CD4-positive, alpha-beta T cell (primary cell): Measurements from ENCODE around the gene PPP2R2C. TPM values are rescaled to one million over a fixed set of nuclear protein-coding genes. Genes with fewer than 3 reads are reported as not detected.

ENCODE experiments used
- ATAC-seq: fragments of 200-7000 bp; cut with Tn5 transposase; one replicate; pipeline ENCODE4 v1.10.0; 2022; ENCODE audit warnings: mild to moderate bottlenecking; ENCODE audit not compliant: poor library complexity
- CTCF ChIA-PET: fragments of 350-600 bp; sonication (Branson Sonifier 250); formaldehyde crosslinking; loops from one replicate; lab custom pipeline; 2021; ENCODE audit warnings: antibody characterized with exemption, inconsistent platforms; lab: Charles Lee
- POLR2A ChIA-PET: fragments of 350-600 bp; sonication (Branson Sonifier 250); formaldehyde crosslinking; loops from one replicate; lab custom pipeline; 2021; ENCODE audit warnings: antibody characterized with exemption, inconsistent platforms; lab: Charles Lee
- DNase-seq, 14 experiments: peaks; one replicate each; pipeline ENCODE4 v3.0.0-alpha.2; 2013 to 2020; ENCODE audit warnings: mixed read lengths in 2 of 14
- H3K27ac ChIP-seq, 2 donors: one replicate each; pipeline versions ENCODE4 v1.5.1 to v1.7.0; 2013; ENCODE audit warnings: low read length in 2 of 2, low read depth in 1 of 2, mild to moderate bottlenecking in 1 of 2
- H3K27me3 ChIP-seq, 2 experiments: 1 replicate in 1 of 2; 2 replicates in 1 of 2; pipeline versions ENCODE4 v1.6.1 to v1.7.0; 2013; ENCODE audit warnings: low read length in 2 of 2, control low read depth in 1 of 2, mild to moderate bottlenecking in 1 of 2, moderate library complexity in 1 of 2; ENCODE audit not compliant: insufficient read depth in 2 of 2, control insufficient read depth in 1 of 2
- H3K36me3 ChIP-seq: one replicate; pipeline ENCODE4 v1.6.1; 2013; ENCODE audit warnings: low read length, control low read depth; ENCODE audit not compliant: insufficient read depth
- H3K4me1 ChIP-seq: one replicate; pipeline ENCODE4 v1.6.1; 2013; ENCODE audit warnings: low read length, control low read depth; ENCODE audit not compliant: insufficient read depth
- H3K4me3 ChIP-seq: one replicate; pipeline ENCODE4 v1.5.1; 2013; ENCODE audit warnings: mild to moderate bottlenecking, low read length, moderate library complexity
- H3K9me3 ChIP-seq, 2 experiments: 1 replicate in 1 of 2; 2 replicates in 1 of 2; pipeline versions ENCODE4 v1.6.1 to v1.7.0; 2013; ENCODE audit warnings: low read length in 2 of 2, mild to moderate bottlenecking in 2 of 2, control low read depth in 1 of 2, moderate library complexity in 1 of 2; ENCODE audit not compliant: control insufficient read depth in 1 of 2, insufficient read depth in 1 of 2
- H3K27ac Mint-ChIP-seq: one replicate; pipeline ENCODE4 v1.8.0; 2020; ENCODE audit warnings: mixed read lengths
- H3K27me3 Mint-ChIP-seq: one replicate; pipeline ENCODE4 v1.8.0; 2021; ENCODE audit warnings: mixed read lengths
- H3K36me3 Mint-ChIP-seq: one replicate; pipeline ENCODE4 v1.8.0; 2021; ENCODE audit warnings: low read depth, mixed read lengths
- H3K4me1 Mint-ChIP-seq: one replicate; pipeline ENCODE4 v1.8.0; 2021; ENCODE audit warnings: low read depth, mixed read lengths
- H3K4me3 Mint-ChIP-seq: one replicate; pipeline ENCODE4 v1.8.0; 2020; ENCODE audit warnings: mild to moderate bottlenecking, mixed read lengths
- H3K9me3 Mint-ChIP-seq: one replicate; pipeline ENCODE4 v1.8.0; 2020; ENCODE audit warnings: mixed read lengths
- CTCF ChIP-seq: fragments of 200-600 bp; IDR thresholded peaks from one replicate; pipeline ENCODE4 v1.8.0; 2022; ENCODE audit warnings: antibody characterized with exemption, mild to moderate bottlenecking
- intact Hi-C, 2 experiments: fragments of 100-400 bp; cut with DNase I in 1 of 2; cut with micrococcal nuclease in 1 of 2; formaldehyde crosslinking; loops; one replicate each; pipeline versions ENCODE4 v1.15.1 to v1.9.0; 2023 to 2025; cut with DNase I, micrococcal nuclease
- total RNA-seq, 174 experiments: library from RNA in 2 of 174; stranded (reverse) in 2 of 174; gene quantifications; one replicate each; pipeline ENCODE4 v1.2.3 and lab custom pipeline; 2021 to 2026

PPP2R2C gene
- total RNA-seq, 2 experiments from 2014 or later: not detected

- intact Hi-C loops: no loop called here
- peaks cover 54% of the 10 kb centered on the region for H3K27me3 Mint-ChIP-seq
Measured at GRCh38 chr4:6499238-6499600, 26.8 kb upstream of the PPP2R2C start.

GRCh38 chr4:6498511-6499237 lies 26.3 kb upstream of the PPP2R2C start:
- H3K9me3 ChIP-seq: peaks cover 9 to 19% of the 10 kb centered on the region in 2 experiments
- CTCF ChIA-PET: no interaction called here
- no peaks in the 10 kb centered on the region for H3K4me1 ChIP-seq
- intact Hi-C loops: no loop called here
- Mint-ChIP-seq H3K27ac (no peak overlapping the region), H3K9me3 (peaks cover 4% of the 10 kb centered on the region), H3K4me1 (no peaks in the 10 kb centered on the region), H3K27me3 (peaks cover 55% of the 10 kb centered on the region), H3K36me3 (no peaks in the 10 kb centered on the region), H3K4me3 (no peak overlapping the region)
- ATAC-seq (no peak), DNase-seq (no peak)
- POLR2A ChIA-PET: no interaction called here
- H3K27me3 ChIP-seq: peaks cover 9% of the 10 kb centered on the region in 2 experiments
- H3K36me3 ChIP-seq: no peaks in the 10 kb centered on the region
- H3K27ac ChIP-seq: no peak overlapping the region
- H3K4me3 ChIP-seq: no peak overlapping the region
- TF ChIP-seq CTCF: no peak

More at GRCh38 chr4:6499238-6499600, 26.8 kb upstream of the PPP2R2C start:
- peaks cover 14 to 19% of the 10 kb centered on the region in 2 experiments for H3K9me3 ChIP-seq
- Mint-ChIP-seq H3K4me1 (no peaks in the 10 kb centered on the region), H3K4me3 (no peak overlapping the region), H3K36me3 (no peaks in the 10 kb centered on the region), H3K9me3 (peaks cover 8% of the 10 kb centered on the region), H3K27ac (no peak overlapping the region)
- ChIA-PET CTCF (no interaction called here), POLR2A (no interaction called here)
- TF ChIP-seq CTCF: no peak
- H3K27ac ChIP-seq: no peak overlapping the region
- no peak for DNase-seq
- peaks cover 4 to 9% of the 10 kb centered on the region in 2 experiments for H3K27me3 ChIP-seq
- no peak for ATAC-seq
- no peaks in the 10 kb centered on the region for H3K36me3 ChIP-seq
- no peaks in the 10 kb centered on the region for H3K4me1 ChIP-seq
- H3K4me3 ChIP-seq: no peak overlapping the region

- no peaks in the 10 kb centered on the region for H3K9me3 Mint-ChIP-seq
- no peaks in the 10 kb centered on the region for H3K36me3 Mint-ChIP-seq
- Histone ChIP-seq H3K27me3 (peaks cover 9 to 11% of the 10 kb centered on the region in 2 experiments), H3K9me3 (peaks cover 0 to 15% of the 10 kb centered on the region in 2 experiments), H3K4me1 (no peaks in the 10 kb centered on the region), H3K36me3 (no peaks in the 10 kb centered on the region), H3K27ac (no peak overlapping the region), H3K4me3 (no peak overlapping the region)
- POLR2A ChIA-PET: no interaction called here
- CTCF ChIA-PET: no interaction called here
- H3K4me3 Mint-ChIP-seq: no peak overlapping the region
- ATAC-seq: no peak
- H3K27me3 Mint-ChIP-seq: peaks cover 56% of the 10 kb centered on the region
- no peaks in the 10 kb centered on the region for H3K4me1 Mint-ChIP-seq
- intact Hi-C loops: no loop called here
- H3K27ac Mint-ChIP-seq: no peak overlapping the region
- no peak for TF ChIP-seq CTCF
- no peak for DNase-seq
Measured at GRCh38 chr4:6497796-6498195, 25.4 kb upstream of the PPP2R2C start.
